Fibroblast of lung (primary cell): Measurements from ENCODE around the gene MAGI2. TPM values are rescaled to one million over a fixed set of nuclear protein-coding genes. Genes with fewer than 3 reads are reported as not detected.

Experiments
- DNase-seq, 2 donors: peaks; one replicate each; pipeline versions ENCODE4 v3.0.0 to v3.0.0-alpha.2; 2010; ENCODE audit warnings: low read depth in 2 of 2
- H2AFZ ChIP-seq: 2 replicates; pipeline ENCODE4 v1.5.1; 2012; ENCODE audit warnings: low read length, control low read depth, inconsistent platforms
- H3K27ac ChIP-seq: 2 replicates; pipeline ENCODE4 v1.5.1; 2011; ENCODE audit warnings: low read length, control low read depth; ENCODE audit not compliant: insufficient read depth
- H3K27me3 ChIP-seq: 2 replicates; pipeline ENCODE4 v1.5.1; 2011; ENCODE audit warnings: mild to moderate bottlenecking, low read length; ENCODE audit not compliant: control insufficient read depth, insufficient read depth
- H3K36me3 ChIP-seq: 2 replicates; pipeline ENCODE4 v1.5.1; 2011; ENCODE audit warnings: low read length; ENCODE audit not compliant: control insufficient read depth, insufficient read depth
- H3K4me1 ChIP-seq: 2 replicates; pipeline ENCODE4 v1.5.1; 2011; ENCODE audit warnings: low read length; ENCODE audit not compliant: control insufficient read depth, insufficient read depth; ENCODE audit errors: extremely low read depth
- H3K4me2 ChIP-seq: 2 replicates; pipeline ENCODE4 v1.5.1; 2011; ENCODE audit warnings: low read length, control low read depth; ENCODE audit not compliant: insufficient read depth; ENCODE audit errors: extremely low read depth
- H3K4me3 ChIP-seq, 4 experiments: fragments of 200-600 bp in 1 of 4; sonication (generic) in 1 of 4; replicated peaks in 1 of 4; 2 replicates each; pipeline ENCODE4 v1.5.1; 2011 to 2016; ENCODE audit warnings: low read length in 4 of 4, low read depth in 3 of 4, mild to moderate bottlenecking in 3 of 4, control low read depth in 2 of 4, inconsistent platforms in 1 of 4, mixed read lengths in 1 of 4; ENCODE audit not compliant: insufficient read depth in 1 of 4; ENCODE audit errors: control extremely low read depth in 1 of 4
- H3K79me2 ChIP-seq: 2 replicates; pipeline ENCODE4 v1.5.1; 2012; ENCODE audit warnings: mild to moderate bottlenecking, low read length, inconsistent platforms; ENCODE audit not compliant: control insufficient read depth, insufficient read depth
- H3K9ac ChIP-seq: 2 replicates; pipeline ENCODE4 v1.5.1; 2011; ENCODE audit warnings: mild to moderate bottlenecking, low read length, control low read depth; ENCODE audit not compliant: insufficient read depth
- H3K9me3 ChIP-seq: 2 replicates; pipeline ENCODE4 v1.5.1; 2012; ENCODE audit warnings: low read depth, low read length; ENCODE audit not compliant: control insufficient read depth, insufficient read depth
- H4K20me1 ChIP-seq: 2 replicates; pipeline ENCODE4 v1.5.1; 2011; ENCODE audit warnings: low read length; ENCODE audit not compliant: control insufficient read depth, insufficient read depth; ENCODE audit errors: extremely low read depth
- CTCF ChIP-seq, 2 donors: IDR thresholded peaks in 1 of 2; conservative IDR thresholded peaks in 1 of 2; 1 replicate in 1 of 2; 2 replicates in 1 of 2; pipeline ENCODE4 v1.5.1; 2011 to 2012; ENCODE audit warnings: low read length in 2 of 2, control low read depth in 1 of 2, inconsistent platforms in 1 of 2, low read depth in 1 of 2, mild to moderate bottlenecking in 1 of 2
- EZH2 ChIP-seq: IDR thresholded peaks from 2 replicates; pipeline ENCODE4 v1.5.1; 2012; ENCODE audit warnings: low read length, control low read depth, mild to moderate bottlenecking; ENCODE audit errors: missing control alignments
- polyA plus RNA-seq, 2 donors: library from polyadenylated mRNA; depleted of rRNA in 1 of 2; stranded (reverse) in 1 of 2; unstranded in 1 of 2; fragments of >200 nt; gene quantifications; 2 replicates each; pipeline ENCODE4 v1.2.1, GENCODE V29; 2011 to 2012; ENCODE audit warnings: missing spikeins in 1 of 2
- total RNA-seq: library from RNA; depleted of rRNA; stranded (reverse); fragments of >200 nt; gene quantifications from 2 replicates; pipeline ENCODE4 v1.2.1, GENCODE V29; 2014

Gene MAGI2
- total and polyA plus RNA-seq, 2 donors (not counting 1 experiment from before 2014, with no cell fraction given), result 1.8 to 17.0 TPM

- Histone ChIP-seq H3K9me3 (no peaks in the 10 kb centered on the region), H3K9ac (no peak overlapping the region), H3K4me3 (no peak overlapping the region), H3K4me2 (no peak overlapping the region), H3K27me3 (no peaks in the 10 kb centered on the region), H3K36me3 (no peaks in the 10 kb centered on the region), H3K4me1 (no peaks in the 10 kb centered on the region), H2AFZ (no peak overlapping the region), H3K27ac (no peak overlapping the region), H4K20me1 (no peaks in the 10 kb centered on the region), H3K79me2 (no peaks in the 10 kb centered on the region)
- DNase-seq, result no peak
- TF ChIP-seq CTCF (conservative IDR thresholded peaks at IDR 0.05 in 1 of 2, IDR thresholded peaks at IDR 0.05 in 1 of 2; ENCODE audit: low read depth in 1 of 2, low read length in 2 of 2), result no peak
- no peak for TF ChIP-seq EZH2
Observed at GRCh38 chr7:78429878-78430277, 1023.6 kb downstream of the MAGI2 start.

GRCh38 chr7:78427209-78427608 is 1026.3 kb downstream of the MAGI2 start:
- H3K79me2 ChIP-seq, result no peaks in the 10 kb centered on the region
- peak in 1 of 2 donors; percentile 4 for DNase-seq

GRCh38 chr7:78420001-78420400 is 1033.5 kb downstream of the MAGI2 start:
- Histone ChIP-seq H3K79me2 (no peaks in the 10 kb centered on the region), H3K27ac (no peak overlapping the region), H3K27me3 (no peaks in the 10 kb centered on the region), H3K36me3 (no peaks in the 10 kb centered on the region), H2AFZ (no peak overlapping the region), H3K4me3 (no peak overlapping the region), H3K4me1 (no peaks in the 10 kb centered on the region), H3K9me3 (no peaks in the 10 kb centered on the region), H3K4me2 (no peak overlapping the region), H4K20me1 (no peaks in the 10 kb centered on the region), H3K9ac (no peak overlapping the region)
- DNase-seq, result no peak
- TF ChIP-seq CTCF (conservative IDR thresholded peaks at IDR 0.05 in 1 of 2, IDR thresholded peaks at IDR 0.05 in 1 of 2; ENCODE audit: low read depth in 1 of 2, low read length in 2 of 2), result no peak
- TF ChIP-seq EZH2, result no peak

More at GRCh38 chr7:78427209-78427608, 1026.3 kb downstream of the MAGI2 start:
- Histone ChIP-seq H4K20me1 (no peaks in the 10 kb centered on the region), H3K27ac (no peak overlapping the region), H3K4me2 (peak overlapping the region; percentile 51), H3K27me3 (no peaks in the 10 kb centered on the region), H3K4me3 (no peak overlapping the region), H3K36me3 (no peaks in the 10 kb centered on the region), H3K9ac (no peak overlapping the region), H3K9me3 (no peaks in the 10 kb centered on the region), H2AFZ (peak overlapping the region; percentile 52), H3K4me1 (no peaks in the 10 kb centered on the region)
- TF ChIP-seq CTCF (conservative IDR thresholded peaks at IDR 0.05 in 1 of 2, IDR thresholded peaks at IDR 0.05 in 1 of 2; ENCODE audit: low read depth in 1 of 2, low read length in 2 of 2) (no peak), EZH2 (no peak)
